Renal cortical epithelial cell (primary cell): ENCODE results near the gene CCDC13. TPM values are rescaled to one million over a fixed set of nuclear protein-coding genes. Genes with fewer than 3 reads are reported as not detected.

Experiments used
- DNase-seq: peaks from one replicate; pipeline ENCODE4 v3.0.0-alpha.2; 2011; ENCODE audit warnings: low read depth
- total RNA-seq: library from RNA; depleted of rRNA; stranded (reverse); fragments of >200 nt; gene quantifications from 2 replicates; pipeline ENCODE4 v1.2.3, GENCODE V29; 2014

Gene CCDC13
- total RNA-seq, 1 donor from 2014 or later = 2.8 TPM

- no peak for DNase-seq
These were observed 19.3 kb downstream of the CCDC13 start for GRCh38 chr3:42753757-42754156.

GRCh38 chr3:42752961-42753360 lies 20.1 kb downstream of the CCDC13 start:
- no peak for DNase-seq

- DNase-seq = no peak
These were observed 20.6 kb downstream of the CCDC13 start for GRCh38 chr3:42752441-42752840.

GRCh38 chr3:42751609-42752008 lies 21.4 kb downstream of the CCDC13 start:
- no peak for DNase-seq

GRCh38 chr3:42750834-42751233 lies 22.2 kb downstream of the CCDC13 start:
- no peak for DNase-seq

GRCh38 chr3:42749753-42750231 lies 23.3 kb downstream of the CCDC13 start:
- DNase-seq = peak; percentile 64

- DNase-seq = no peak
These were observed 23.9 kb downstream of the CCDC13 start for GRCh38 chr3:42749025-42749752.

- DNase-seq = no peak
These were observed 25.5 kb downstream of the CCDC13 start for GRCh38 chr3:42747581-42747980.

GRCh38 chr3:42746455-42747450 lies 26.3 kb downstream of the CCDC13 start:
- no peak for DNase-seq

- DNase-seq = no peak
These were observed 27.1 kb downstream of the CCDC13 start for GRCh38 chr3:42745776-42746454.

- peak; percentile 64 for DNase-seq
These were observed 27.7 kb downstream of the CCDC13 start for GRCh38 chr3:42745291-42745745.

GRCh38 chr3:42743204-42743995 lies 29.7 kb downstream of the CCDC13 start:
- DNase-seq = no peak

- no peak for DNase-seq
These were observed 30.4 kb downstream of the CCDC13 start for GRCh38 chr3:42742688-42743087.

- no peak for DNase-seq
These were observed 30.8 kb downstream of the CCDC13 start for GRCh38 chr3:42742259-42742658.

- no peak for DNase-seq
These were observed 31.3 kb downstream of the CCDC13 start for GRCh38 chr3:42741796-42742195.

- DNase-seq = no peak
These were observed 33.5 kb downstream of the CCDC13 start for GRCh38 chr3:42739401-42740158.

GRCh38 chr3:42736531-42736930 lies 36.5 kb downstream of the CCDC13 start:
- no peak for DNase-seq

- no peak for DNase-seq
These were observed 37.0 kb downstream of the CCDC13 start for GRCh38 chr3:42736081-42736480.

- no peak for DNase-seq
These were observed 37.4 kb downstream of the CCDC13 start for GRCh38 chr3:42735615-42736014.

- no peak for DNase-seq
These were observed 38.0 kb downstream of the CCDC13 start for GRCh38 chr3:42735019-42735418.
